PFSK-1 (cell line): ENCODE results near the gene SYCP2.

Source experiments
- FOXP2 ChIP-seq: optimal IDR thresholded peaks from 2 replicates; pipeline ENCODE3; 2011; ENCODE audit warnings: borderline replicate concordance, control low read depth, inconsistent platforms; ENCODE audit not compliant: insufficient read depth; ENCODE audit errors: extremely low read length, extremely low read depth
- POLR2AphosphoS5 ChIP-seq: IDR thresholded peaks from 2 replicates; pipeline ENCODE4 v1.6.1; 2012; ENCODE audit warnings: low read depth, mild to moderate bottlenecking, control low read depth, low read length, moderate library complexity
- SIN3A ChIP-seq: IDR thresholded peaks from 2 replicates; pipeline ENCODE4 v1.6.1; 2012; ENCODE audit warnings: mild to moderate bottlenecking, low read length, moderate library complexity, borderline replicate concordance; ENCODE audit not compliant: insufficient read depth
- TAF1 ChIP-seq: IDR thresholded peaks from 2 replicates; pipeline ENCODE4 v1.6.1; 2012; ENCODE audit warnings: low read length, control low read depth, borderline replicate concordance; ENCODE audit not compliant: insufficient read depth
- TF ChIP-seq, protein P1 (sequence below), 2 experiments: IDR thresholded peaks; 2 replicates each; pipeline versions ENCODE4 v1.6.1 to v1.8.0; 2011 to 2012; ENCODE audit warnings: low read depth in 2 of 2, low read length in 2 of 2, control low read depth in 1 of 2, inconsistent platforms in 1 of 2, mild to moderate bottlenecking in 1 of 2, moderate library complexity in 1 of 2; ENCODE audit not compliant: insufficient read depth in 1 of 2

DNA sequence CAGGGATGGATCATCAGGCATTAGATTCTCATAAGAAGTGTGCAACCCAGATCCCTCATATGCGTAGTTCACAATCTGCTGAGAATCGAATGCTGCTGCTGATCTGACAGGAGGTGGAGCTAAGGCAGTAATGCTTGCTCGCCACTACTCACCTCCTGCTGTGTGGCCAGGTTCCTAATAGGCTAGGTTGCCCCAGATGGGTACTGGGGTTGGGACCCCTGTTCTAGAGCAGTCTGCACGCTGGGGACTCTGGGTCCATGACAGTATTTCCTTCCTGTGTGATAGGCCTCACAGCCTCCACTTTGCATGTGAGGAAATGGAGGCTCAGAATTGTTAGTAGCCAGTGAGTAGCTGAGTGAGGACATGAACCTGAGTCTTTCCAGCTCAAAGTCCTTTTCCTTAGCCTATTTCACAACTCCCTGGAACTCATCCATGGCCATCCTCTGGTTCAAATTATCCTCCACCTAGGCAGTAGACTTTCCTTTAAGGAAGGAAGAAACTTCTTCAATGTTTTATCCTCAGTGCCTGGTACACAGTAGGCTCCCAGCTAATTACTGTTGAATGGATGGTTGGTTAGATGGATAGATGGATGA lies 117.2 kb downstream of the SYCP2 start:
- TF ChIP-seq POLR2AphosphoS5 (no peak), SIN3A (no peak), TAF1 (no peak), FOXP2 (no peak)
- TF ChIP-seq, protein P1, sequence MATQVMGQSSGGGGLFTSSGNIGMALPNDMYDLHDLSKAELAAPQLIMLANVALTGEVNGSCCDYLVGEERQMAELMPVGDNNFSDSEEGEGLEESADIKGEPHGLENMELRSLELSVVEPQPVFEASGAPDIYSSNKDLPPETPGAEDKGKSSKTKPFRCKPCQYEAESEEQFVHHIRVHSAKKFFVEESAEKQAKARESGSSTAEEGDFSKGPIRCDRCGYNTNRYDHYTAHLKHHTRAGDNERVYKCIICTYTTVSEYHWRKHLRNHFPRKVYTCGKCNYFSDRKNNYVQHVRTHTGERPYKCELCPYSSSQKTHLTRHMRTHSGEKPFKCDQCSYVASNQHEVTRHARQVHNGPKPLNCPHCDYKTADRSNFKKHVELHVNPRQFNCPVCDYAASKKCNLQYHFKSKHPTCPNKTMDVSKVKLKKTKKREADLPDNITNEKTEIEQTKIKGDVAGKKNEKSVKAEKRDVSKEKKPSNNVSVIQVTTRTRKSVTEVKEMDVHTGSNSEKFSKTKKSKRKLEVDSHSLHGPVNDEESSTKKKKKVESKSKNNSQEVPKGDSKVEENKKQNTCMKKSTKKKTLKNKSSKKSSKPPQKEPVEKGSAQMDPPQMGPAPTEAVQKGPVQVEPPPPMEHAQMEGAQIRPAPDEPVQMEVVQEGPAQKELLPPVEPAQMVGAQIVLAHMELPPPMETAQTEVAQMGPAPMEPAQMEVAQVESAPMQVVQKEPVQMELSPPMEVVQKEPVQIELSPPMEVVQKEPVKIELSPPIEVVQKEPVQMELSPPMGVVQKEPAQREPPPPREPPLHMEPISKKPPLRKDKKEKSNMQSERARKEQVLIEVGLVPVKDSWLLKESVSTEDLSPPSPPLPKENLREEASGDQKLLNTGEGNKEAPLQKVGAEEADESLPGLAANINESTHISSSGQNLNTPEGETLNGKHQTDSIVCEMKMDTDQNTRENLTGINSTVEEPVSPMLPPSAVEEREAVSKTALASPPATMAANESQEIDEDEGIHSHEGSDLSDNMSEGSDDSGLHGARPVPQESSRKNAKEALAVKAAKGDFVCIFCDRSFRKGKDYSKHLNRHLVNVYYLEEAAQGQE (IDR thresholded peaks at IDR 0.05; ENCODE audit: insufficient read depth in 1 of 2, low read depth in 2 of 2, low read length in 2 of 2), result no peak
